ENCODE results near the gene BRSK2. TPM values are rescaled to one million over a fixed set of nuclear protein-coding genes. Genes with fewer than 3 reads are reported as not detected.
A peak's percentile ranks its signal among the peaks of the same experiment; 100 is the strongest.

The BRSK2 gene
- total RNA-seq, 3 donors from 2014 or later, result 0.15 to 0.80 (median 0.66) TPM

GRCh38 chr11:1460396-1460985, 70.8 kb downstream of the BRSK2 start:
- H3K36me3 ChIP-seq, result no peaks in the 10 kb centered on the region
- intact Hi-C loops (cut with DNase I; ENCODE audit: low total_unique reads), result no loop called here
- no peak for DNase-seq (ENCODE audit: low spot score in 2 of 2)
- H3K27me3 ChIP-seq, result no peaks in the 10 kb centered on the region
- TF ChIP-seq POLR2A (IDR thresholded peaks at IDR 0.05) (no peak), POLR2AphosphoS5 (IDR thresholded peaks at IDR 0.05) (peak in 1 of 3 donors; percentile 50)
- TF ChIP-seq, protein P1, sequence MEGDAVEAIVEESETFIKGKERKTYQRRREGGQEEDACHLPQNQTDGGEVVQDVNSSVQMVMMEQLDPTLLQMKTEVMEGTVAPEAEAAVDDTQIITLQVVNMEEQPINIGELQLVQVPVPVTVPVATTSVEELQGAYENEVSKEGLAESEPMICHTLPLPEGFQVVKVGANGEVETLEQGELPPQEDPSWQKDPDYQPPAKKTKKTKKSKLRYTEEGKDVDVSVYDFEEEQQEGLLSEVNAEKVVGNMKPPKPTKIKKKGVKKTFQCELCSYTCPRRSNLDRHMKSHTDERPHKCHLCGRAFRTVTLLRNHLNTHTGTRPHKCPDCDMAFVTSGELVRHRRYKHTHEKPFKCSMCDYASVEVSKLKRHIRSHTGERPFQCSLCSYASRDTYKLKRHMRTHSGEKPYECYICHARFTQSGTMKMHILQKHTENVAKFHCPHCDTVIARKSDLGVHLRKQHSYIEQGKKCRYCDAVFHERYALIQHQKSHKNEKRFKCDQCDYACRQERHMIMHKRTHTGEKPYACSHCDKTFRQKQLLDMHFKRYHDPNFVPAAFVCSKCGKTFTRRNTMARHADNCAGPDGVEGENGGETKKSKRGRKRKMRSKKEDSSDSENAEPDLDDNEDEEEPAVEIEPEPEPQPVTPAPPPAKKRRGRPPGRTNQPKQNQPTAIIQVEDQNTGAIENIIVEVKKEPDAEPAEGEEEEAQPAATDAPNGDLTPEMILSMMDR (IDR thresholded peaks at IDR 0.05), result no peak
- peaks cover 0 to 5% of the 10 kb centered on the region in 2 donors for H3K9me3 ChIP-seq
- peak overlapping the region in 2 of 3 donors; percentile 30 to 62 for H3K4me3 ChIP-seq
- peak overlapping the region in 1 of 2 donors; percentile 87 for H3K27ac ChIP-seq
- peaks cover 0 to 3% of the 10 kb centered on the region in 2 donors for H3K4me1 ChIP-seq

GRCh38 chr11:1460986-1461825, 71.5 kb downstream of the BRSK2 start:
- H3K36me3 ChIP-seq, result no peaks in the 10 kb centered on the region
- H3K4me1 ChIP-seq, result peaks cover 0 to 3% of the 10 kb centered on the region in 2 donors
- peak overlapping the region in 2 of 3 donors; percentile 30 to 62 for H3K4me3 ChIP-seq
- peaks cover 0 to 5% of the 10 kb centered on the region in 2 donors for H3K9me3 ChIP-seq
- no peak for TF ChIP-seq POLR2A (IDR thresholded peaks at IDR 0.05)
- no peak for TF ChIP-seq POLR2AphosphoS5 (IDR thresholded peaks at IDR 0.05)
- TF ChIP-seq, protein P1 (IDR thresholded peaks at IDR 0.05), result no peak
- peak overlapping the region in 1 of 2 donors; percentile 87 for H3K27ac ChIP-seq
- H3K27me3 ChIP-seq, result no peaks in the 10 kb centered on the region
- no peak for DNase-seq (ENCODE audit: low spot score in 2 of 2)
- intact Hi-C loops (cut with DNase I; ENCODE audit: low total_unique reads), result no loop called here

DNA sequence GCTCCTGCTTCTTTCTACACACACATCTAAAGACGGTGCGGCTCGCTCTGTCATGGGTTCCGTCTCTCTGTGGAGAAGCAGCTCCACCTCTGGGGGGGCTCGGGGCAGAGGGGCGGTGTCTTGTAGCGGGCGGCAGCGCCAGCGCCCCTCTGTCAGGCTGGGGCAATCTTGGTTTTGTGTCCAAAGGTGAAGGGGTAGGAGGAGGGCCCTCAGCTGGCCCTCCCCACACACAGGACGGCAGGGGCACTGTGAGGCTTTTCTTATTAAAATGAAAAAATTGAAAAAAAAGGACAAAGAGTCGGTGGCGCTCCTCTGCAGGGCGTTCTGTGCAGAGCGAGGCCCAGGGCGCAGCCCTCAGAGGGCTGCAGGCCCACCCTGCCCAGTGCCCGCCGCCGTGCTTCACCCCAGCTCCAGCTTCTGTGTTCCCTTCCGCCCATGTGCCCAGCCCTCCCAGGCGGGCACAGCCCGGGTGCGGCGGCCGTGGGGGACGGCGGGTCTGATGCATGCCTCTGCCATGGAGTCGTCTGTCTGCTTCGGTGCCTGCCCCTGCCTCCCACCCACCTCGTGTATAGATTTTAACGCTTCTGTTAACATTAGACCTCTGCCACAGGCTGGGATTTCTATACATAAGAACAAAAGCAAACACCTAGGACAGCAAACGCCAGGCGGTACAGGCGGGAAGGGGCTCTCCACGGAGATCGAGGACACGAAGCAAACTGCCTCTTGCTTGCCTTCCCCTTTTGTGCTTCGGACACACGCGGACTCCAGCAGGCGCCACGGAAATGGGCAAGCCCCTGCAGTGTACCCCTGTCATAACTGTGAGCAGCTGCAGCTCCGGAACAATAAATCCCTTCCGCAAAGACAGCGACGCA, 72.3 kb downstream of the BRSK2 start:
- TF ChIP-seq POLR2A (IDR thresholded peaks at IDR 0.05), result no peak
- TF ChIP-seq POLR2AphosphoS5 (IDR thresholded peaks at IDR 0.05), result no peak
- TF ChIP-seq, protein P1 (IDR thresholded peaks at IDR 0.05), result no peak
- H3K36me3 ChIP-seq, result no peaks in the 10 kb centered on the region
- H3K4me3 ChIP-seq, result no peak overlapping the region
- no peaks in the 10 kb centered on the region for H3K27me3 ChIP-seq
- H3K4me1 ChIP-seq, result peaks cover 0 to 3% of the 10 kb centered on the region in 2 donors
- intact Hi-C loops (cut with DNase I; ENCODE audit: low total_unique reads), result no loop called here
- H3K27ac ChIP-seq, result no peak overlapping the region
- no peak for DNase-seq (ENCODE audit: low spot score in 2 of 2)
- peaks cover 0 to 5% of the 10 kb centered on the region in 2 donors for H3K9me3 ChIP-seq

GRCh38 chr11:1462698-1462975, 72.9 kb downstream of the BRSK2 start:
- no peak for DNase-seq (ENCODE audit: low spot score in 2 of 2)
- H3K27me3 ChIP-seq, result no peaks in the 10 kb centered on the region
- no peak overlapping the region for H3K27ac ChIP-seq
- no peak for TF ChIP-seq POLR2A (IDR thresholded peaks at IDR 0.05)
- TF ChIP-seq POLR2AphosphoS5 (IDR thresholded peaks at IDR 0.05), result no peak
- TF ChIP-seq, protein P1 (IDR thresholded peaks at IDR 0.05), result no peak
- peaks cover 0 to 3% of the 10 kb centered on the region in 2 donors for H3K4me1 ChIP-seq
- H3K36me3 ChIP-seq, result no peaks in the 10 kb centered on the region
- intact Hi-C loops (cut with DNase I; ENCODE audit: low total_unique reads), result no loop called here
- H3K9me3 ChIP-seq, result peaks cover 0 to 5% of the 10 kb centered on the region in 2 donors
- no peak overlapping the region for H3K4me3 ChIP-seq

Data from breast epithelium (tissue), 4 donors.